Measurements from ENCODE around the gene DEAF1.

DEAF1 gene

DNA sequence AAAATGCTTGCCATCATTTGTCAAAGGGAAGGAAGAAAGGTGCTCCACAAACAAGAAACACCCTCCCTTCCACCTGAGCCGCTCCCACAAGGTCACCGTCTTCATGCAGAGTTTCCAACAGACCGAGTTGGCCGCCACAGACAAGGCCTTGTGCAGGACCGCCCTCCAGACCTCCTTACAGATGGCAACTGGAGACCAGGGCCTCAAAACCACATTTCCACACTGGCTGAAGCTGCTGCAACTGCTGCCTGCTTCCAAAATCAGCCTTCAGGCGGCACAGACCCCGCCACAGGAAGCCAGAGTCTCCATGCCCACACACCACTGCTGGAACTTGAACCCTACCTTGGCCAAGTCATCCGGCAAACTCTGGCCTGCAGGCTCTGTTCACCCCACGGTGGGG lies 6.3 kb downstream of the DEAF1 start:
- no peak for DNase-seq (ENCODE audit: low read depth, low spot score)
- H3K4me3 ChIP-seq (ENCODE audit: low read depth, low read length), result no peak overlapping the region
- CTCF ChIA-PET, result no interaction called here
- TF ChIP-seq, protein P1, sequence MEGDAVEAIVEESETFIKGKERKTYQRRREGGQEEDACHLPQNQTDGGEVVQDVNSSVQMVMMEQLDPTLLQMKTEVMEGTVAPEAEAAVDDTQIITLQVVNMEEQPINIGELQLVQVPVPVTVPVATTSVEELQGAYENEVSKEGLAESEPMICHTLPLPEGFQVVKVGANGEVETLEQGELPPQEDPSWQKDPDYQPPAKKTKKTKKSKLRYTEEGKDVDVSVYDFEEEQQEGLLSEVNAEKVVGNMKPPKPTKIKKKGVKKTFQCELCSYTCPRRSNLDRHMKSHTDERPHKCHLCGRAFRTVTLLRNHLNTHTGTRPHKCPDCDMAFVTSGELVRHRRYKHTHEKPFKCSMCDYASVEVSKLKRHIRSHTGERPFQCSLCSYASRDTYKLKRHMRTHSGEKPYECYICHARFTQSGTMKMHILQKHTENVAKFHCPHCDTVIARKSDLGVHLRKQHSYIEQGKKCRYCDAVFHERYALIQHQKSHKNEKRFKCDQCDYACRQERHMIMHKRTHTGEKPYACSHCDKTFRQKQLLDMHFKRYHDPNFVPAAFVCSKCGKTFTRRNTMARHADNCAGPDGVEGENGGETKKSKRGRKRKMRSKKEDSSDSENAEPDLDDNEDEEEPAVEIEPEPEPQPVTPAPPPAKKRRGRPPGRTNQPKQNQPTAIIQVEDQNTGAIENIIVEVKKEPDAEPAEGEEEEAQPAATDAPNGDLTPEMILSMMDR (IDR thresholded peaks at IDR 0.05; ENCODE audit: insufficient read depth, low read length, missing control alignments), result no peak
- POLR2A ChIA-PET, result no interaction called here

DNA sequence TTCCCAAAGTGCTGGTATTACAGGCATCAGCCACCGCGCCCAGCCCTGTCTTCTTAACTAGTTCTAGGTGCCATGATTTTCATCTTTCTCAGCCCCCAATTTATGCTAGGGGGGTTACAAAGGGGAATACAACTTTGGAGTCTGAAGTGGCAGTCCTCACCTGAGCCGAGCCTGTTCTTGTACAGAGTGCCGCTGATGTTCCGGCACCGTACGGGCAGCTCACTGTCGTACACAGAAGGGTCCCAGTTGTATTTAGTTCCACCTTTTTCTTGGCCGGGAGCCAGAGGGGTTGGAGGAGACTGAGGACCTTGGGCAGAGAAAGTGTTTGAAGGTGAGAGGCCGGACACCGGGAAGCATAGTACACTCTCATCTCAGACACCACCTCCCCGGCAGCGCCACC lies 7.3 kb downstream of the DEAF1 start:
- POLR2A ChIA-PET, result no interaction called here
- CTCF ChIA-PET, result no interaction called here
- DNase-seq (ENCODE audit: low read depth, low spot score), result no peak
- TF ChIP-seq, protein P1 (IDR thresholded peaks at IDR 0.05; ENCODE audit: insufficient read depth, low read length, missing control alignments), result no peak
- H3K4me3 ChIP-seq (ENCODE audit: low read depth, low read length), result no peak overlapping the region

DNA sequence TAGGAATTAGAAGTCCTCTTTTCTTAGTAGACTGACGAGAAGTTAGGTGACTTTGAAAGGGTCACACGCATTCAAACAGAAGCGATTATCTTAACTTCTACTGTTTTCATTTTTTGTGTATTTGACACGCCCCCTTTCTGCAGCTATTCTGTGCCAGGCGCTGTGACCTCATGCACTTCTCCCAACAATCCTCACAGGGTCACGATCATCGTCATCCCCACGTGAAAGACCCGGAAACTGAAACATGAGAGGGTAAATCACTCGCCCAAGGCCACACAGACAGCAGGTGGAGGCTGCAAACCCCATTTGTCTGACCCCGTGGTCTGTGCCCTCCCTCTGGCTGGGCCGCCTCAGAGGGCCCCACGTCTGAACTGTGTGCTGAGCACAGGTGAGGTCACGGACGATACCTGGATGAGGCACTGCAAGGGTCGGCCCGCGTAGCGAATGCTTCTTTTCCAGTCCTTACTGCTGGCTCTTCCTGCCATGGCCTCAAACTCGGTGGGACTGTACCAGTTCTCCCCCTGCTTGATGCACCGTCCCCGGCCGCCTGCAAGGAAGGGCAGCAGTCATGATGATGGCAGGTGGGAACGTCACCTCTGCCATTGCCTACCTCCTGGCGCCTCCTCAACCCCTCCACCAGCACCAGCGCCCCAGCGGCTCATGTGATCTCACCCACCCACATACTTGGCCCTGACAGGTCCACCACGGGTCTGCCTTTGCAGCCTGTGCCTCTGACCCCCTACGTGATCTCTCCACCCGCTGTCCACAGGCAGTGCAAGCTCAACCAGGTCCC lies 8.4 kb downstream of the DEAF1 start:
- H3K4me3 ChIP-seq (ENCODE audit: low read depth, low read length), result no peak overlapping the region
- TF ChIP-seq, protein P1 (IDR thresholded peaks at IDR 0.05; ENCODE audit: insufficient read depth, low read length, missing control alignments), result no peak
- ChIA-PET POLR2A (no interaction called here), CTCF (no interaction called here)
- DNase-seq (ENCODE audit: low read depth, low spot score), result no peak

DNA sequence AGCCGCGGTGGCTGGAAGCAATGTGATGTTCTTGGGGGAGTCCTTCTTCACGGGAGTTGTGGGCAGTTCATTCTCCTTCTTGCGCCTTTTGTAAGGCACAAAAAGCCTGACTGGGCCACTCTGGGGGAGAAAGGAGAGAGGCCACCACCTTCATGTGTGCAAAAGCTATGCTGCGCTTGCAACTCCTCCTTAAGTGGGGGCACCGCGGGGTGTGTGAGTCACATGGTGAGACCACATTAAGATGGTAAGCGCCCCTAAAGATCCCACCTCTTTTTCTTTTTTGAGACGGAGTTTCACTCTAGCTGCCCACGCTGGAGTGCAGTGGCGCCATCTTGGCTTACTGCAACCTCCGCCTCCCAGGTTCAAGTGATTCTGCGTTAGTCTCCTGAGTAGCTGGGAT lies 14.1 kb downstream of the DEAF1 start:
- TF ChIP-seq, protein P1 (IDR thresholded peaks at IDR 0.05; ENCODE audit: insufficient read depth, low read length, missing control alignments), result no peak
- ChIA-PET POLR2A (no interaction called here), CTCF (interaction anchor here (1.1 kb wide), 2 partner anchors 10 to 15 kb away, joined by 3 read pairs; no protein-coding TSS in a partner anchor)
- no peak overlapping the region for H3K4me3 ChIP-seq (ENCODE audit: low read depth, low read length)
- no peak for DNase-seq (ENCODE audit: low read depth, low spot score)

DNA sequence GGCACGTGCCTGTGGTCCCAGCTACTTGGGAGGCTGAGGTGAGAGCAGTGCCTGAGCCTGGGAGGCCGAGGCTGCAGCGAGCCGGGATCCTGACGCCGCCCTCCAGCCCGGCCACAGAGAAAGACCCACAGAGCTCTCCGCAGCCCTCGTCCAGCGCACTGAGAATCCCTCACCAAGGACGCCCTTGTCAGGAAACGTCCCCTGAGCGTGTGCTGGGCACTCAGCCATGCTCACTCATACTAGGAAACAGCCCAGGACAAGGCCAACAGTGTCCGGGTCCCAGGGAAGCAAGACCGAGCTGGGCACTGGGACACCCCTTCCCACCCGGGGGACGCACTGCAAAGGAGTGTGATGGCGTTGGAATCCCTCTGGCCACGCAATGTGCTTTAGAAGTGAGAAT lies 14.5 kb downstream of the DEAF1 start:
- H3K4me3 ChIP-seq (ENCODE audit: low read depth, low read length), result no peak overlapping the region
- DNase-seq (ENCODE audit: low read depth, low spot score), result no peak
- CTCF ChIA-PET, result interaction anchor here (1.1 kb wide), 1 partner anchor 11 kb away, joined by 3 read pairs; no protein-coding TSS in a partner anchor
- TF ChIP-seq, protein P1 (IDR thresholded peaks at IDR 0.05; ENCODE audit: insufficient read depth, low read length, missing control alignments), result no peak
- POLR2A ChIA-PET, result no interaction called here

DNA sequence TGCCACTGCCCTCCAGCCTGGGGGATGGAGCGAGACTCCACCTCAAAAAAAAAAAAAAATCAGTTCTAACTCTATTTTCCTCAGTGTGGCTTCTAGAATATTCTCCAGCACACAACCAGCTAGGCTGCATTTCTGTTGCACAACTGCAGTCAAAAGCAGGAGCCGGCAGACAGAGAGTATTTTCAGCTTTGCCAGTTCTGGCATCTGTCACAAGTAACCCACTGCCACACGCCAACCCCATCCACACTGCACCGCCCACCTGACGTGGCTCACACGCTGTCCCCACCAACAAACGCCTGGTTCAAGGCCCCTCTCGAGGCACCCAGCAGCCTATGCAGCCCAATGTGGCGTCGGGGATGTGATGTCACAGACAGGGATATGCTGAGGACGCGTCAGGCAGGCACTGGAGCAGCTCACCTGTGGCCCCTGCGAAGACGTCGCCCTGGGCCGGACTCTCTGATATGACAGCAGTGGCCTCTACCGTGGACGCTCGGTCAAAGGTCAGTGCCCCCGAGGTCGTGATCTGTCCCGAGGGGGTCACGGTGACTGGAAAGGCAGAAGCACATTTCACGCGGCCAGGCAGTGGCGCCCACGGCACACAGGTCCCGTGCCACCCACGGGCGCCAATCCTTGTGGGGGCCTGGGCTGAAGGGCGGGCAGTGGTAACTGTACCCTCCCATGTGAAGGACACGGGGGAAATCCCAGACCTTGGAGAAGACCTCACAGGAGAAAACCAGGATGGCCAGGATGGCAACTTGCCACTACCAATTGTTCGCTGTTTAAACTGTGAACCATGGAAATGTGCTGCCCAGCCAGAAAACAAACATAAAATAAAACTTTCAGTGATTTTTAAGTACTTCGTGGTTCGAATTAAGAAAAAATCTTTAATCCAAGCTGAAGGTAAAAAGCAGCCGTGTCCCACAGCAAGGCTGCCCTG lies 15.5 kb downstream of the DEAF1 start:
- ChIA-PET POLR2A (no interaction called here), CTCF (interaction anchor here (1.0 to 1.1 kb wide), 2 partner anchors 12 kb away, joined by 3 read pairs; no protein-coding TSS in a partner anchor)
- DNase-seq (ENCODE audit: low read depth, low spot score), result no peak
- TF ChIP-seq, protein P1 (IDR thresholded peaks at IDR 0.05; ENCODE audit: insufficient read depth, low read length, missing control alignments), result no peak
- no peak overlapping the region for H3K4me3 ChIP-seq (ENCODE audit: low read depth, low read length)
